Fibroblast of lung (primary cell): ENCODE measurements around the gene CCDC158. TPM values are rescaled to one million over a fixed set of nuclear protein-coding genes. Genes with fewer than 3 reads are reported as not detected.

Experiments
- DNase-seq, 2 donors: peaks; one replicate each; pipeline versions ENCODE4 v3.0.0 to v3.0.0-alpha.2; 2010; ENCODE audit warnings: low read depth in 2 of 2
- H2AFZ ChIP-seq: 2 replicates; pipeline ENCODE4 v1.5.1; 2012; ENCODE audit warnings: low read length, control low read depth, inconsistent platforms
- H3K27ac ChIP-seq: 2 replicates; pipeline ENCODE4 v1.5.1; 2011; ENCODE audit warnings: low read length, control low read depth; ENCODE audit not compliant: insufficient read depth
- H3K27me3 ChIP-seq: 2 replicates; pipeline ENCODE4 v1.5.1; 2011; ENCODE audit warnings: mild to moderate bottlenecking, low read length; ENCODE audit not compliant: control insufficient read depth, insufficient read depth
- H3K36me3 ChIP-seq: 2 replicates; pipeline ENCODE4 v1.5.1; 2011; ENCODE audit warnings: low read length; ENCODE audit not compliant: control insufficient read depth, insufficient read depth
- H3K4me1 ChIP-seq: 2 replicates; pipeline ENCODE4 v1.5.1; 2011; ENCODE audit warnings: low read length; ENCODE audit not compliant: control insufficient read depth, insufficient read depth; ENCODE audit errors: extremely low read depth
- H3K4me2 ChIP-seq: 2 replicates; pipeline ENCODE4 v1.5.1; 2011; ENCODE audit warnings: low read length, control low read depth; ENCODE audit not compliant: insufficient read depth; ENCODE audit errors: extremely low read depth
- H3K4me3 ChIP-seq, 4 experiments: fragments of 200-600 bp in 1 of 4; sonication (generic) in 1 of 4; replicated peaks in 1 of 4; 2 replicates each; pipeline ENCODE4 v1.5.1; 2011 to 2016; ENCODE audit warnings: low read length in 4 of 4, low read depth in 3 of 4, mild to moderate bottlenecking in 3 of 4, control low read depth in 2 of 4, inconsistent platforms in 1 of 4, mixed read lengths in 1 of 4; ENCODE audit not compliant: insufficient read depth in 1 of 4; ENCODE audit errors: control extremely low read depth in 1 of 4
- H3K79me2 ChIP-seq: 2 replicates; pipeline ENCODE4 v1.5.1; 2012; ENCODE audit warnings: mild to moderate bottlenecking, low read length, inconsistent platforms; ENCODE audit not compliant: control insufficient read depth, insufficient read depth
- H3K9ac ChIP-seq: 2 replicates; pipeline ENCODE4 v1.5.1; 2011; ENCODE audit warnings: mild to moderate bottlenecking, low read length, control low read depth; ENCODE audit not compliant: insufficient read depth
- H3K9me3 ChIP-seq: 2 replicates; pipeline ENCODE4 v1.5.1; 2012; ENCODE audit warnings: low read depth, low read length; ENCODE audit not compliant: control insufficient read depth, insufficient read depth
- H4K20me1 ChIP-seq: 2 replicates; pipeline ENCODE4 v1.5.1; 2011; ENCODE audit warnings: low read length; ENCODE audit not compliant: control insufficient read depth, insufficient read depth; ENCODE audit errors: extremely low read depth
- EZH2 ChIP-seq: IDR thresholded peaks from 2 replicates; pipeline ENCODE4 v1.5.1; 2012; ENCODE audit warnings: low read length, control low read depth, mild to moderate bottlenecking; ENCODE audit errors: missing control alignments
- polyA plus RNA-seq, 2 donors: library from polyadenylated mRNA; depleted of rRNA in 1 of 2; stranded (reverse) in 1 of 2; unstranded in 1 of 2; fragments of >200 nt; gene quantifications; 2 replicates each; pipeline ENCODE4 v1.2.1, GENCODE V29; 2011 to 2012; ENCODE audit warnings: missing spikeins in 1 of 2
- total RNA-seq: library from RNA; depleted of rRNA; stranded (reverse); fragments of >200 nt; gene quantifications from 2 replicates; pipeline ENCODE4 v1.2.1, GENCODE V29; 2014
- TF ChIP-seq, protein P1 (sequence below), 2 donors: IDR thresholded peaks in 1 of 2; conservative IDR thresholded peaks in 1 of 2; 1 replicate in 1 of 2; 2 replicates in 1 of 2; pipeline ENCODE4 v1.5.1; 2011 to 2012; ENCODE audit warnings: low read length in 2 of 2, control low read depth in 1 of 2, inconsistent platforms in 1 of 2, low read depth in 1 of 2, mild to moderate bottlenecking in 1 of 2

The CCDC158 gene
- total and polyA plus RNA-seq, 2 donors (not counting 1 experiment from before 2014, with no cell fraction given), result 0.15 to 1.5 TPM

DNA sequence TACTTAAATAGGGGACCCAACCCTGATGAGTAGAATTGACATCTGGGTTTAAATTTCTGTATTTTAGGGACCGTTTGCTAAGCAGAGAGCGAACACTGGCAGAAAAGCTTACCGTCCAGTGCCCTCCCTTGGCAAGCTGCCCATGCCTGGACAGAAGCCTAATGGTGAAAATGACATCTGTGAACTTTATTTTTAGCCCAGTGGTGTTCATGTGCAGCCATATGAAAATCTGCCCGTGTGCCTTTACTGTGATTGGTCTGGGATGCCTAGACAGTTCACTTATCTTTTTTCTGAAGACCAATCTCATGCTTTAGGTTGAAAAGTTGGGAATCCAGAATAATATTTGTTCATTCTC, 113.3 kb downstream of the CCDC158 start:
- H3K27me3 ChIP-seq, result no peaks in the 10 kb centered on the region
- H3K36me3 ChIP-seq, result peaks cover 1% of the 10 kb centered on the region
- no peak overlapping the region for H3K9ac ChIP-seq
- H3K4me2 ChIP-seq, result peak overlapping the region; percentile 73
- TF ChIP-seq, protein P1, sequence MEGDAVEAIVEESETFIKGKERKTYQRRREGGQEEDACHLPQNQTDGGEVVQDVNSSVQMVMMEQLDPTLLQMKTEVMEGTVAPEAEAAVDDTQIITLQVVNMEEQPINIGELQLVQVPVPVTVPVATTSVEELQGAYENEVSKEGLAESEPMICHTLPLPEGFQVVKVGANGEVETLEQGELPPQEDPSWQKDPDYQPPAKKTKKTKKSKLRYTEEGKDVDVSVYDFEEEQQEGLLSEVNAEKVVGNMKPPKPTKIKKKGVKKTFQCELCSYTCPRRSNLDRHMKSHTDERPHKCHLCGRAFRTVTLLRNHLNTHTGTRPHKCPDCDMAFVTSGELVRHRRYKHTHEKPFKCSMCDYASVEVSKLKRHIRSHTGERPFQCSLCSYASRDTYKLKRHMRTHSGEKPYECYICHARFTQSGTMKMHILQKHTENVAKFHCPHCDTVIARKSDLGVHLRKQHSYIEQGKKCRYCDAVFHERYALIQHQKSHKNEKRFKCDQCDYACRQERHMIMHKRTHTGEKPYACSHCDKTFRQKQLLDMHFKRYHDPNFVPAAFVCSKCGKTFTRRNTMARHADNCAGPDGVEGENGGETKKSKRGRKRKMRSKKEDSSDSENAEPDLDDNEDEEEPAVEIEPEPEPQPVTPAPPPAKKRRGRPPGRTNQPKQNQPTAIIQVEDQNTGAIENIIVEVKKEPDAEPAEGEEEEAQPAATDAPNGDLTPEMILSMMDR (conservative IDR thresholded peaks at IDR 0.05 in 1 of 2, IDR thresholded peaks at IDR 0.05 in 1 of 2; ENCODE audit: low read depth in 1 of 2, low read length in 2 of 2), result no peak
- TF ChIP-seq EZH2, result no peak
- H3K9me3 ChIP-seq, result no peaks in the 10 kb centered on the region
- DNase-seq, result no peak
- H3K79me2 ChIP-seq, result peaks cover 11% of the 10 kb centered on the region
- H3K4me3 ChIP-seq, result peak overlapping the region; percentile 82 to 96 (median 89)
- H3K27ac ChIP-seq, result no peak overlapping the region
- H2AFZ ChIP-seq, result no peak overlapping the region
- peaks cover 10% of the 10 kb centered on the region for H3K4me1 ChIP-seq
- H4K20me1 ChIP-seq, result no peaks in the 10 kb centered on the region

- H3K36me3 ChIP-seq, result peaks cover 1% of the 10 kb centered on the region
- DNase-seq, result peak; percentile 50 to 55
- TF ChIP-seq, protein P1 (conservative IDR thresholded peaks at IDR 0.05 in 1 of 2, IDR thresholded peaks at IDR 0.05 in 1 of 2; ENCODE audit: low read depth in 1 of 2, low read length in 2 of 2), result peak; percentile 45 to 46
- no peak for TF ChIP-seq EZH2
- peak overlapping the region; percentile 81 for H3K27ac ChIP-seq
- H3K4me1 ChIP-seq, result peaks cover 10% of the 10 kb centered on the region
- H3K9ac ChIP-seq, result peak overlapping the region; percentile 72
- no peaks in the 10 kb centered on the region for H3K27me3 ChIP-seq
- no peaks in the 10 kb centered on the region for H4K20me1 ChIP-seq
- H3K79me2 ChIP-seq, result peaks cover 11% of the 10 kb centered on the region
- no peaks in the 10 kb centered on the region for H3K9me3 ChIP-seq
- peak overlapping the region; percentile 73 for H3K4me2 ChIP-seq
- H2AFZ ChIP-seq, result peak overlapping the region; percentile 87
- peak overlapping the region; percentile 82 to 96 (median 89) for H3K4me3 ChIP-seq
Measured at GRCh38 chr4:76306882-76307659, 113.9 kb downstream of the CCDC158 start.

DNA sequence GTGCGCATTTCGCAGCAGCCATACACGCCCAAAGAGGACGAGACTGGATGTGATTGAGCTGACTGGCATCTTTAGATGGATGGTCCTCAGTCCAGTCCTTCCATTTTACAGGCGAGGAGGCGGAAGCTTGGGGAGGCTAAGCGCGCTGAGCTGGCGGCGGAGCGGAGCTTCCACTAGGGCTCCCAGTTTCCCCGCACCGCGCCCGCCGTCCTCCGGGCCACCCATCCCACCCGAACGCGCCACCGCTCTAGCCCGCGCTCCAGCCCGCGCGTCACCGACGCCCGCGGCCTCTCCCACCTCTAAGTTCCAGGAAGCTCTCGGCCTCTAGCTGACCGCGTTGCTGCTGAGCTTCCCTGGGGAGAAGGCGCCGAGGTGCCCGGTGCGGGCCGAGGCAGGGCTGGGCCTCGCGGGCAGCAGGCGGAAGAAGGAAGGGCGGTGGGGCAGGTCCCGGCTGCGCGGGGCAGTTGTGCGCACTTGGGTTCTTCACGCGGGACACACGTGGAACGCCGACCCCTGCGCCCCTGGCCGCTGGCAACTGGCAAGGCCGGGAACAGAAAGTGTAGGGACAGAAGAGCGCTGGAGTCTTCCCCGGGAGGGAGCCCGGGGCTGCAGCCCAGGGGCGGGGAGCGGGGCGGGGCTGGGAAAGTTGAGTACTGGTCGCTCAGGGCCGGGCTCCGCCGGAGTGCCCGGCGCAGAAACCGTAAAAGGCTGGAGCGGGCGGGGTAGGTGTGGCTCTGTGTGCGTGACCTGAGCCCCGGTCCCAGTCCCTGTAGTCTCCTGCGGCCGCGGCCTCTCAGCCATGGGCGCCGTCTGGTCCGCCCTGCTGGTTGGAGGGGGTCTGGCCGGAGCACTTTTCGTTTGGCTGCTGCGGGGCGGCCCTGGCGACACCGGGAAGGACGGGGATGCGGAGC, 114.7 kb downstream of the CCDC158 start, which contains the start of gene STBD1:
TSS of gene STBD1 (plus strand) at position 763 of the 911 bp plus-strand sequence. CDS start at position 800, 37 bp downstream.
- Histone ChIP-seq H3K79me2 (peaks cover 11% of the 10 kb centered on the region), H3K27ac (peak within 1 kb of the TSS; percentile 81)
- DNase-seq, result peak; percentile 61 to 74

More for the DNA sequence above, 114.7 kb downstream of the CCDC158 start, which contains the start of gene STBD1:
- Histone ChIP-seq H3K27me3 (no peaks in the 10 kb centered on the region), H3K4me3 (peak within 1 kb of the TSS; percentile 82 to 96 (median 89)), H3K4me2 (peak within 1 kb of the TSS; percentile 86), H2AFZ (peak within 1 kb of the TSS; percentile 87), H4K20me1 (no peaks in the 10 kb centered on the region), H3K4me1 (peaks cover 14% of the 10 kb centered on the region), H3K9ac (peak within 1 kb of the TSS; percentile 72), H3K9me3 (no peaks in the 10 kb centered on the region), H3K36me3 (peaks cover 1% of the 10 kb centered on the region)
- no peak for TF ChIP-seq EZH2
- TF ChIP-seq, protein P1 (conservative IDR thresholded peaks at IDR 0.05 in 1 of 2, IDR thresholded peaks at IDR 0.05 in 1 of 2; ENCODE audit: low read depth in 1 of 2, low read length in 2 of 2), result no peak
